ENCODE data around the gene TRIM50. TPM values are rescaled to one million over a fixed set of nuclear protein-coding genes. Genes with fewer than 3 reads are reported as not detected.
"Not testable (repeated sequence)": the region's sequence is repeated elsewhere in the genome, so short reads cannot be mapped to it uniquely, and the experiment has no call there.

TRIM50 gene
- total and polyA plus RNA-seq, 2 of the 13 experiments (the other 11 are each of a cell fraction or from before 2014, with no cell fraction given) = 4.2 to 24.5 TPM

DNA sequence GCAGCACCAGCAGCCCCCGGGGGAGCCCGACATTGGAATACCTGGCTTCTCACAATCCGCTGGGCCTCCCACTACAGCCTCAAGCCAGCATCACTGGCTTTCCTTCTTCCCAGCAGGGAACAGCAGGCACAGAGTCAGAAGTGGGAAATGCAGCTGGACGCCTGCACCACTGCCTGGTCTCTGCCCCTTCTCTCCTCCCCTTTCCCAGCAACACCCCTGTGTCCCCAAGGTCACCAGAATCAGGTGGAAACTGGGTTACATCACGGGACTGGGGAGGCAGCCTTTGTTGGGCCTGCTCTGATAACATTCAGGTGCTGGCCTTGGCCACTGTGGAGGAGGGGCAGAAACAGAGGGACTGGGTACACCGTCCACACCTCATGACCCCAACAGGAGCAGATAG, 2.5 kb downstream of the TRIM50 start (continued):
- TF ChIP-seq MTA1 (CRISPR knock-in tag; IDR thresholded peaks at IDR 0.05; ENCODE audit: borderline replicate concordance) = peak; percentile 49; the same call in 1 of the 2 replicates
- TF ChIP-seq FOSL2 (CRISPR knock-in tag; IDR thresholded peaks at IDR 0.05) = peak; percentile 69
- TF ChIP-seq FOXO1 (CRISPR knock-in tag; IDR thresholded peaks at IDR 0.05) = peak; percentile 70; the same call in 1 of the 2 replicates
- peak; percentile 91 for TF ChIP-seq SAP130 (CRISPR knock-in tag; IDR thresholded peaks at IDR 0.05; ENCODE audit: low read depth)
- not testable (repeated sequence) for TF ChIP-seq FOXP1, SP1 (IDR thresholded peaks at IDR 0.05)
- TF ChIP-seq FOXP1 (CRISPR knock-in tag; IDR thresholded peaks at IDR 0.05) = peak; percentile 73
- TF ChIP-seq, protein P1, sequence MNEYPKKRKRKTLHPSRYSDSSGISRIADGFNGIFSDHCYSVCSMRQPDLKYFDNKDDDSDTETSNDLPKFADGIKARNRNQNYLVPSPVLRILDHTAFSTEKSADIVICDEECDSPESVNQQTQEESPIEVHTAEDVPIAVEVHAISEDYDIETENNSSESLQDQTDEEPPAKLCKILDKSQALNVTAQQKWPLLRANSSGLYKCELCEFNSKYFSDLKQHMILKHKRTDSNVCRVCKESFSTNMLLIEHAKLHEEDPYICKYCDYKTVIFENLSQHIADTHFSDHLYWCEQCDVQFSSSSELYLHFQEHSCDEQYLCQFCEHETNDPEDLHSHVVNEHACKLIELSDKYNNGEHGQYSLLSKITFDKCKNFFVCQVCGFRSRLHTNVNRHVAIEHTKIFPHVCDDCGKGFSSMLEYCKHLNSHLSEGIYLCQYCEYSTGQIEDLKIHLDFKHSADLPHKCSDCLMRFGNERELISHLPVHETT (CRISPR knock-in tag; conservative IDR thresholded peaks at IDR 0.05) = peak; percentile 71; the same call in 1 of the 2 replicates
- TF ChIP-seq, protein P2, sequence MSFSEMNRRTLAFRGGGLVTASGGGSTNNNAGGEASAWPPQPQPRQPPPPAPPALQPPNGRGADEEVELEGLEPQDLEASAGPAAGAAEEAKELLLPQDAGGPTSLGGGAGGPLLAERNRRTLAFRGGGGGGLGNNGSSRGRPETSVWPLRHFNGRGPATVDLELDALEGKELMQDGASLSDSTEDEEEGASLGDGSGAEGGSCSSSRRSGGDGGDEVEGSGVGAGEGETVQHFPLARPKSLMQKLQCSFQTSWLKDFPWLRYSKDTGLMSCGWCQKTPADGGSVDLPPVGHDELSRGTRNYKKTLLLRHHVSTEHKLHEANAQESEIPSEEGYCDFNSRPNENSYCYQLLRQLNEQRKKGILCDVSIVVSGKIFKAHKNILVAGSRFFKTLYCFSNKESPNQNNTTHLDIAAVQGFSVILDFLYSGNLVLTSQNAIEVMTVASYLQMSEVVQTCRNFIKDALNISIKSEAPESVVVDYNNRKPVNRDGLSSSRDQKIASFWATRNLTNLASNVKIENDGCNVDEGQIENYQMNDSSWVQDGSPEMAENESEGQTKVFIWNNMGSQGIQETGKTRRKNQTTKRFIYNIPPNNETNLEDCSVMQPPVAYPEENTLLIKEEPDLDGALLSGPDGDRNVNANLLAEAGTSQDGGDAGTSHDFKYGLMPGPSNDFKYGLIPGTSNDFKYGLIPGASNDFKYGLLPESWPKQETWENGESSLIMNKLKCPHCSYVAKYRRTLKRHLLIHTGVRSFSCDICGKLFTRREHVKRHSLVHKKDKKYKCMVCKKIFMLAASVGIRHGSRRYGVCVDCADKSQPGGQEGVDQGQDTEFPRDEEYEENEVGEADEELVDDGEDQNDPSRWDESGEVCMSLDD (CRISPR knock-in tag; IDR thresholded peaks at IDR 0.05; ENCODE audit: borderline replicate concordance) = peak; percentile 27; the same call in 1 of the 2 replicates
- peak; percentile 83 for TF ChIP-seq RARA (CRISPR knock-in tag; IDR thresholded peaks at IDR 0.05)
- TF ChIP-seq, protein P3, sequence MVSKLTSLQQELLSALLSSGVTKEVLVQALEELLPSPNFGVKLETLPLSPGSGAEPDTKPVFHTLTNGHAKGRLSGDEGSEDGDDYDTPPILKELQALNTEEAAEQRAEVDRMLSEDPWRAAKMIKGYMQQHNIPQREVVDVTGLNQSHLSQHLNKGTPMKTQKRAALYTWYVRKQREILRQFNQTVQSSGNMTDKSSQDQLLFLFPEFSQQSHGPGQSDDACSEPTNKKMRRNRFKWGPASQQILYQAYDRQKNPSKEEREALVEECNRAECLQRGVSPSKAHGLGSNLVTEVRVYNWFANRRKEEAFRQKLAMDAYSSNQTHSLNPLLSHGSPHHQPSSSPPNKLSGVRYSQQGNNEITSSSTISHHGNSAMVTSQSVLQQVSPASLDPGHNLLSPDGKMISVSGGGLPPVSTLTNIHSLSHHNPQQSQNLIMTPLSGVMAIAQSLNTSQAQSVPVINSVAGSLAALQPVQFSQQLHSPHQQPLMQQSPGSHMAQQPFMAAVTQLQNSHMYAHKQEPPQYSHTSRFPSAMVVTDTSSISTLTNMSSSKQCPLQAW (CRISPR knock-in tag; IDR thresholded peaks at IDR 0.05) = 0 out of 2 replicates have a peak, but pooled peaks have one; percentile 22
- TF ChIP-seq ZNF143 (CRISPR knock-in tag; IDR thresholded peaks at IDR 0.05) = peak; percentile 77
- TF ChIP-seq, protein P4, sequence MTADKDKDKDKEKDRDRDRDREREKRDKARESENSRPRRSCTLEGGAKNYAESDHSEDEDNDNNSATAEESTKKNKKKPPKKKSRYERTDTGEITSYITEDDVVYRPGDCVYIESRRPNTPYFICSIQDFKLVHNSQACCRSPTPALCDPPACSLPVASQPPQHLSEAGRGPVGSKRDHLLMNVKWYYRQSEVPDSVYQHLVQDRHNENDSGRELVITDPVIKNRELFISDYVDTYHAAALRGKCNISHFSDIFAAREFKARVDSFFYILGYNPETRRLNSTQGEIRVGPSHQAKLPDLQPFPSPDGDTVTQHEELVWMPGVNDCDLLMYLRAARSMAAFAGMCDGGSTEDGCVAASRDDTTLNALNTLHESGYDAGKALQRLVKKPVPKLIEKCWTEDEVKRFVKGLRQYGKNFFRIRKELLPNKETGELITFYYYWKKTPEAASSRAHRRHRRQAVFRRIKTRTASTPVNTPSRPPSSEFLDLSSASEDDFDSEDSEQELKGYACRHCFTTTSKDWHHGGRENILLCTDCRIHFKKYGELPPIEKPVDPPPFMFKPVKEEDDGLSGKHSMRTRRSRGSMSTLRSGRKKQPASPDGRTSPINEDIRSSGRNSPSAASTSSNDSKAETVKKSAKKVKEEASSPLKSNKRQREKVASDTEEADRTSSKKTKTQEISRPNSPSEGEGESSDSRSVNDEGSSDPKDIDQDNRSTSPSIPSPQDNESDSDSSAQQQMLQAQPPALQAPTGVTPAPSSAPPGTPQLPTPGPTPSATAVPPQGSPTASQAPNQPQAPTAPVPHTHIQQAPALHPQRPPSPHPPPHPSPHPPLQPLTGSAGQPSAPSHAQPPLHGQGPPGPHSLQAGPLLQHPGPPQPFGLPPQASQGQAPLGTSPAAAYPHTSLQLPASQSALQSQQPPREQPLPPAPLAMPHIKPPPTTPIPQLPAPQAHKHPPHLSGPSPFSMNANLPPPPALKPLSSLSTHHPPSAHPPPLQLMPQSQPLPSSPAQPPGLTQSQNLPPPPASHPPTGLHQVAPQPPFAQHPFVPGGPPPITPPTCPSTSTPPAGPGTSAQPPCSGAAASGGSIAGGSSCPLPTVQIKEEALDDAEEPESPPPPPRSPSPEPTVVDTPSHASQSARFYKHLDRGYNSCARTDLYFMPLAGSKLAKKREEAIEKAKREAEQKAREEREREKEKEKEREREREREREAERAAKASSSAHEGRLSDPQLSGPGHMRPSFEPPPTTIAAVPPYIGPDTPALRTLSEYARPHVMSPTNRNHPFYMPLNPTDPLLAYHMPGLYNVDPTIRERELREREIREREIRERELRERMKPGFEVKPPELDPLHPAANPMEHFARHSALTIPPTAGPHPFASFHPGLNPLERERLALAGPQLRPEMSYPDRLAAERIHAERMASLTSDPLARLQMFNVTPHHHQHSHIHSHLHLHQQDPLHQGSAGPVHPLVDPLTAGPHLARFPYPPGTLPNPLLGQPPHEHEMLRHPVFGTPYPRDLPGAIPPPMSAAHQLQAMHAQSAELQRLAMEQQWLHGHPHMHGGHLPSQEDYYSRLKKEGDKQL (CRISPR knock-in tag; IDR thresholded peaks at IDR 0.05; ENCODE audit: low read depth) = 0 out of 2 replicates have a peak, but pooled peaks have one; percentile 55
- 0 out of 2 replicates have a peak, but pooled peaks have one; percentile 72 for TF ChIP-seq IRF2 (CRISPR knock-in tag; IDR thresholded peaks at IDR 0.05)
- TF ChIP-seq, protein P5, sequence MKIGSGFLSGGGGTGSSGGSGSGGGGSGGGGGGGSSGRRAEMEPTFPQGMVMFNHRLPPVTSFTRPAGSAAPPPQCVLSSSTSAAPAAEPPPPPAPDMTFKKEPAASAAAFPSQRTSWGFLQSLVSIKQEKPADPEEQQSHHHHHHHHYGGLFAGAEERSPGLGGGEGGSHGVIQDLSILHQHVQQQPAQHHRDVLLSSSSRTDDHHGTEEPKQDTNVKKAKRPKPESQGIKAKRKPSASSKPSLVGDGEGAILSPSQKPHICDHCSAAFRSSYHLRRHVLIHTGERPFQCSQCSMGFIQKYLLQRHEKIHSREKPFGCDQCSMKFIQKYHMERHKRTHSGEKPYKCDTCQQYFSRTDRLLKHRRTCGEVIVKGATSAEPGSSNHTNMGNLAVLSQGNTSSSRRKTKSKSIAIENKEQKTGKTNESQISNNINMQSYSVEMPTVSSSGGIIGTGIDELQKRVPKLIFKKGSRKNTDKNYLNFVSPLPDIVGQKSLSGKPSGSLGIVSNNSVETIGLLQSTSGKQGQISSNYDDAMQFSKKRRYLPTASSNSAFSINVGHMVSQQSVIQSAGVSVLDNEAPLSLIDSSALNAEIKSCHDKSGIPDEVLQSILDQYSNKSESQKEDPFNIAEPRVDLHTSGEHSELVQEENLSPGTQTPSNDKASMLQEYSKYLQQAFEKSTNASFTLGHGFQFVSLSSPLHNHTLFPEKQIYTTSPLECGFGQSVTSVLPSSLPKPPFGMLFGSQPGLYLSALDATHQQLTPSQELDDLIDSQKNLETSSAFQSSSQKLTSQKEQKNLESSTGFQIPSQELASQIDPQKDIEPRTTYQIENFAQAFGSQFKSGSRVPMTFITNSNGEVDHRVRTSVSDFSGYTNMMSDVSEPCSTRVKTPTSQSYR (CRISPR knock-in tag; IDR thresholded peaks at IDR 0.05; ENCODE audit: borderline replicate concordance) = peak; percentile 97
- 0 out of 2 replicates have a peak, but pooled peaks have one; percentile 27 for TF ChIP-seq SP1 (CRISPR knock-in tag; IDR thresholded peaks at IDR 0.05)
